GM19238 (cell line): Measurements from ENCODE around the gene C2CD4D.
"Not testable (repeated sequence)": the region's sequence is repeated elsewhere in the genome, so short reads cannot be mapped to it uniquely, and the experiment has no call there.

Source experiments
- DNase-seq: peaks from one replicate; pipeline ENCODE4 v3.0.0; 2011; ENCODE audit warnings: low spot score; ENCODE audit not compliant: insufficient read length

Gene C2CD4D

DNA sequence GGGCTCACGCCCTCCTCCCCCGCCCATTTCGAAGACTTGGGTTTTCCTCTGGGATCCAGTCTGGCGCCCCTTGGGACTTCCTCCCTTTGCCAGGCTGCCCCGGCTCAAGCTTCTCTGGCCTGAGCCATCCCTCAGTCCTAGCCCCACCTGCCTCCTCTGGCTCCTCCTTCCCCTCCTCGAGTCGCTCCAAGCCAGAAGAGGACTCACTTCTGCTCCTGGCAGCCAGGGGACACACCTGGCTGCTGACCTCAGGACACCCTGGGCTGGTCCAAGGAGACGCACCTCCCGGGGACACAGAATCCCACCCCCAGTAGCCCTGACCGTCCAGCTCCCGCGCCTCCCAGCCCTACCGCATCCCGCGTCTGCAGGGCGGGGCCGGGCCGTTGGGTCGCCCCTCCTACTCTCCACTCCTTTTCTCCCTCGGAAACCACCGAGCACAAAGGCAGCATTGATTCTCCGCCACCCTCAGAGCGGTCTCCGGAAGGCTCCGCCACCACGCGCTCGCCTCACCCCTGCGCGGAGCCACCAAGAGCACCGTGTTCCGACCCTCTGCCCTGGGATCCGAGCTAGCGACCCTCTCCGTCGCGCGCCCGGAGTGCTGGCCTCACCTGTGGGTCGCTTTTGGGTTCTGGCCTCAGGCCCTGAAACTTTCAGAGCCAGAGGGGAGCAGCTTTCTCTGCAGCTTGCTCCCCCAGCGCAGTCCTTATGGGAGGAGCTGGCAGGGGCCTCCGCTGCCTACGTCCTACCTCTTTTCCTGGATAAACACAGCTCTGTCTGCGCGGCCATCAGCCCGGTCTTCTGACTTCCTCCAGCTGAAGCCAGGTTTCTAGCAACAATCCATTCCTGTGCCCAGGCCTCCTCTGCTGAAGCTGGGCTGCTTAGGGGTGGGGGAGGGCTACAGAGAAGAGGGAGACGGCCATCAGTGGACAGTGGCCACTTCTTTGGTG, at the start of gene C2CD4D:
Gene C2CD4D (minus strand): TSS at position 364 of the 947 bp plus-strand sequence. CDS start 831 bp downstream, outside the sequence.
- peak; percentile 50 for DNase-seq

DNA sequence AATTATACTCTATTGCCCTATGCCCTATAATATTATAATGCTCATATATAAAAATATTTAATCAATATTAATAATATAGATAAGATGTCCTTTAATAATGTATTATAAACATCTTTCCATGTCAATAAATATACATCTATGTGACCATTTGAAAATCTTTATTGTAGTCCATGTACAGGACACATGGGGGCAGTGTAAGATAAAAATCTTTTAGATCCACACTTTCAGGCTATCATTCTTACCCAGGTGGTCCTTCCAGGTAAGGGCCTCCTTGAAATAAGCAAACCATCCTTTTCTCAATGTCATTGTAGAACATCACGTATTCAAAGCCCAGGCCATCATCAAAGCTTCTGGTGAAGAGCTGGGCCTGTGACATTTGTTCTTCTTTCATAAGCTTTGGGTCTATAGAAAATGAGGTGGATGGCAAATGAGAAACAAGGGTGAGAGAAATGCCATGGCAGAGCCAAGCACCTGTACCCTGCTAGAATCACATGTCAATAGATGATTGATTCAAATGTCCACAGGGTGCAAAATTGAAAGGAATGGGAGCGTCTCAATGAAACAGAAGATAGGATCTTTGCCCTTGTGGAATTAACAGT, 49.5 kb upstream of the C2CD4D start:
- DNase-seq: no peak

DNA sequence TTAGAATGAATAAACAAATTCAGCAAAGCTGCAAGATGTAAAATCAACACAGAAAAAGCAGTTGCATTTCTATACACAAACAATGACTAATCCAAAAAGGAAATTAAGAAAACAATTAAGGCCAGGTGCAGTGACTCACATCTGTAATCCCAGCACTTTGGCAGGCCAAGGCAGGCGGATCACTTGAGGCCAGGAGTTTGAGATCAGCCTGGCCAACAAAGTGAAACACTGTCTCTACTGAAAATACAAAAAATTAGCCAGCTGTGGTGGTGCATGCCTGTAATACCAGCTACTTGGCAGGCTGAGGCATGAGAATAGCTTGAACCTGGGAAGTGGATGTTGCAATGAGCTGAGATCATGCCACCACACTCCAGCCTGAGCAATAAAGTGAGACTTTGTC, 47.4 kb upstream of the C2CD4D start:
- DNase-seq: no peak

DNA sequence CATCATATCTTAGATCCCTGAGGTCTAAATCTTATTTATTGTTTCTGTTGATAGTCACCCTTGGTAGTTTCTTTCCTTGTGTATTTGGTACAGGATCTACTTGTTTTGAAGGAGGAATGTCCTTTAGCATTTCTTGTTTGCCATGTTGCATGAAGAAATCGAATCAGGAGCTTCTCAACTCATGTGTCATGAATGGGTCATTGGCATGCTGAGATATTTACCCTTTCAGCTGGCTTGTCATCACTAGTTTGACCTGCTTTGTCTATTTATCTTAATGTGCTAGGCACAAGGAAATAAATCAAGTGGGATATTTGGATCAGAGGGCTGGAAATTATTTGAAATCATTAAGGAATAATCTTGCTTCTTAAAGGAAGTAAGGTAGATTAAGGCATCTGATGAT, 45.9 kb upstream of the C2CD4D start:
- DNase-seq: no peak

DNA sequence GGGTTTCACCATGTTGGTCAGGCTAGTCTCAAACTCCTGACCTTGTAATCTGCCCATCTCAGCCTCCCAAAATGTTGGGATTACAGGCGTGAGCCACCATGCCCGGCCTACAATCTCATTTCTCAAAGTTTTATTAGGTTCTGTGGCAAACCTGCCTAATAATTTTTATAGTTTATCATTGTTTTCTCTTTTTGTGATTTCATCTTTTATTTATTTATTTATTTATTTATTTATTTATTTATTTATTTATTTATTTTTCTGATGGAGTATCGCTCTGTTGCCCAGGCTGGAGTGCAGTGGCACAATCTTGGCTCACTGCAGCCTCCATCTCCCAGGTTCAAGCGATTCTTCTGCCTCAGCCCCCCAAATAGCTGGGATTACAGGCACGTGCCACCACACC, 45.3 kb upstream of the C2CD4D start:
- not testable (repeated sequence) for DNase-seq

DNA sequence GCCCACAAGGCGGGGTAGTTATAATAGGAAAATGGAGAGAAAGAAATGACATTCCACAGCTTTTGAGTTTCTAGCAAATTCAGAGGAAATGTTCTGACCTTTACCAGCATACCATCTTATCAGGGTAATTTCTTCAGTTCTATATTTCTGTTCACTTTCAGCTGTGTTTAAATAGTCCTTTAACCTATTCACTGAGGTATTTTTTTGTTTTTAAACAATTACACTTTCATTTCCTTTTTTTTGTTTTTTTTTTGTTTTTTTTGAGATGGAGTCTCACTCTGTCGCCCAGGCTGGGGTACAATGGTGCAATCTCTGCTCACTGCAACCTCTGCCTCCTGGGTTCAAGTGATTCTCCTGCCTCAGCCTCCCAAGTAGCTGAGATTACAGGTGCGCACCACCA, 44.8 kb upstream of the C2CD4D start:
- not testable (repeated sequence) for DNase-seq

DNA sequence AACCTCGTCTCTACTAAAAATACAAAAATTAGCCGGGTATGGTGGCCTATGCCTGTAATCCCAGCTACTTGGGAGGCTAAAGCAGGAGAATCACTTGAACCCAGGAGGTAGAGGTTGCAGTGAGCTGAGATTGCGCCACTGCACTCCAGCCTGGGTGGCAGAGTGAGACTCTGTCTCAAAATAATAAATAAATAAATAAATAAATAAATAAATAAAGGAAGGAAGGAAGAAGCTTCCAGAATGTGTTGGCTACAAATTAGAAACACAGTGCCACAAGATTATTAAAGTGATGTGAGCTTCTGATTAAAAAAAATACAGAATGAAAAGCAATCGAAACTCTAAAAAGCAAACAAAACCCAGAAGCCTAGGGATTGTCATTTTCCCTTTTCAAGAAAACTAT, 44.3 kb upstream of the C2CD4D start:
- not testable (repeated sequence) for DNase-seq

DNA sequence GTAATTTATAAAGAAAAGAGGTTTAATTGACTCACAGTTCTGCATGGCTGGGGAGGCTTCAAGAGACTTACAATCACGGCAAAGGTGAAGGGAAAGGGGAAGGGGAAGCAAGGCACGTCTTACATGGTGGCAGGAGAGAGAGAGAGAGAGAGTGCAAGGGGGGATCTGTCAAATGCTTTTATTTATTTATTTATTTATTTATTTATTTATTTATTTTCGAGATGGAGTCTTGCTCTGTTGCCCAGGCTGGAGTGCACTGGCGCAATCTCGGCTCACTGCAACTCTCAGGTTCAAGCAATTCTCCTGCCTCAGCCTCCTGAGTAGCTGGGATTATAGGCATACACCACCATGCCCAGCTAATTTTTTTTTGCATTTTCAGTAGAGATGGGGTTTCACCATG, 43.3 kb upstream of the C2CD4D start:
- not testable (repeated sequence) for DNase-seq

DNA sequence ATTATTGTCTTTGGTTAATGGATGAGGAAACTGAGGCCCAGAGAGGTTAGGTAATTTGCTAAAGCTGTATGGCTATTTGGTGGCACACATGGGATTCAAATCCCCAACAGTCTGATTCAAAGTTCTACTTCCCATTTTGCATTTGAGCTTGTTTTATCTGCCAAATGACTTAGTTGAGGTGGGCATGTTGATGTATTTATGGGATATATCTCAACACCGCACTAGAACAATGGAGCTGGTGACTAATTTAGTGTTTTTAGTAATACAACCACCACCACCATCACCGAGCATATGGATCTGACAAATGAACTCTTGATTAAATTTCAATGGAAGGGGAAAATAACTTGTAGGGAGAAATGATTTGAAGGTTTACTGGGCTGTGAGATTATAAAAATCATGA, 42.8 kb upstream of the C2CD4D start:
- DNase-seq: no peak

DNA sequence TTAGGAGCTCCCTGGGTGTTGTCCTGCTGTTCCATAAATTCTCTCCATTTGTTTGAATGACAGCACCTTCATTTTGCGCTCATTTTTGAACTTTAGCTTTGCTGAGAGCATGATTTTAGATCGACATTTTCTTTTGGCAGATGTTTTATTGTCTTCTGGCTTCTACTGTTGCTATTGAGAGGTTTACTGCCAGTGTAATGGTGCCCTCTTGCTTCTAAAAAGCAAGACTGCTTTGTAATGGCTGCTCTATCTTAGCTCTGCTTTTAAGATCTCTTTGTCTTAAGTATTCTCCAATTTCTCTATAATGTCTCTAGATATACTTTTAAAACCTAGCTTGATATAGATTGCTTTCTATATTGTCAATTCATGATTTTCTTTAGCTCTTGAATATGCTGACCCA, 41.9 kb upstream of the C2CD4D start:
- DNase-seq: no peak

DNA sequence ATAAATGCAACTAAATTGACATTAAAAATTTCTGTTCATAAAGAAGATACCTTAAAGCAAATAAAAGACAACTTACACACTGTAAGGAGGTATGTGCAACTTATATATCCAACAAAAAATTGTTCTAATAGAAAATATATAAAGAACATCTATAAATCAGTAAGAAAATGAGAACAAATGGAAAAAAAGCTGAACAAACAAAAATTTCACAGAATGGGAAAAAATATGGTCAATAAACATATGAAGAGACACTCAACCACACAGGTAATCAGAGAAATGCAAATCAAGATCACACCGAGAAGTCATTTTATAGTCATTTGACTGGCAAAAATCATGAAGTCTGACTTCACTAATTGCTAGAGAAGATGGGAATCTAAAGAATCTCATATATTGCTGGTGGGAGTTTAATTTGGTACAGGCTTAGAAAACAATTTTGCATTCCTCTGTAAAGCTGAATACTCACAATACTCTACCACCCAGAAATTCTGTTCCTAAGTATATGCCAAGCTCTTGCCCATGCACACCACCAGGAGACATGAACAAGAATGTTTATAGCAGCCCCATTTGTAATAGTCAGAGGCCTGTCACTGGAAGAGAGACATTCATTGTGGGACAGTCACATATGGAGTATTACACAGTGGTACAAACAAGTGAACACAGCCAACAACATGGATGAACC, 35.9 kb upstream of the C2CD4D start:
- DNase-seq: no peak

DNA sequence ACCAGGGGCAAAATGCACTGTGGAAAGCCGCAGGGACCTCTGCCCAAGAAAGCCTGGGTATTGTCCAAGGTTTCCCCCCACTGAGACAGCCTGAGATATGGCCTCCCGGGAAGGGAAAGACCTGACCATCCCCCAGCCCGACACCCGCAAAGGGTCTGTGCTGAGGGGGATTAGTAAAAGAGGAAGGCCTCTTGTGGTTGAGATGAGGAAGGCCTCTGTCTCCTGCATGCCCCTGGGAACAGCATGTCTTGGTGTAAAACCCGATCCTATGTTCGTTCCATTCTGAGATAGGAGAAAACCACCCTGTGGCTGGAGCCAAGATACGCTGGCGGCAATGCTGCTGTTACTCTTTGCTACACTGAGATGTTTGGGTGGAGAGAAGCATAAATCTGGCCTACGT, 33.2 kb upstream of the C2CD4D start:
- DNase-seq: not testable (repeated sequence)

DNA sequence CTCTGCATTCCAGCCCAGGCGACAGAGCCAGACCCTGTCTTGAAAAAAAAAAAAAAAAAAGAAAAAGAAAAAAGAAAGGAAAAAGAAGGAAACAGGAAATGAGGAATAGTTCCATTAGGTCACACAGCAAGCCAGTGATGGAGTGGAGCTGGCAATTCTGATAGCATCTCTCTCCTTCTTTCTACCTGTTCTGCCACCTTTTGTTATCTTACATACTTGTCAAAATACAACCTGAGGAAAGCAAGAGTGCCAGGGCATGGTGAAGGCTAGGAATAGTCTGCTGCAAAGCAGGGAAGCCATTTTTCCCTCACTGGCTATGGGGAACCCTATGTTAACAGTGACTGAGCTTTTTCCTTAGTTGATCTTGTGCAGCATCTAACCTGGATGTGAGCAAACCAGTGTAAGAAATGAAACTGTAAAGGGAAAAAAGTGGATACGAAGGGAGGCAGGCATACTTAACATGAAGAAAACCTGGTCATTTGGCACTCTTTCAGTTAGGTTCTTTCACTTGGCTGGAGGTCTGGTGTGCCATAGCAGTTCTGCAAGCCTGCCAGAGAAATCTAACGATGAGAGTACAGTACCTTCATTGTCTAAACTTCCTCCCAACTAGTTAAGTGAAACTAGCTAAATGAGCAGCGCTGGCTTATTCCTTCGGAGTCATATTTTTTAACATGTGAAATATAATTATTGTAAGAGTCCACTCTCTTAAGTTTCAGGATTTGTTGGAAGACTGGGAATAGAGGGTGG, 31.8 kb upstream of the C2CD4D start:
- no peak for DNase-seq

DNA sequence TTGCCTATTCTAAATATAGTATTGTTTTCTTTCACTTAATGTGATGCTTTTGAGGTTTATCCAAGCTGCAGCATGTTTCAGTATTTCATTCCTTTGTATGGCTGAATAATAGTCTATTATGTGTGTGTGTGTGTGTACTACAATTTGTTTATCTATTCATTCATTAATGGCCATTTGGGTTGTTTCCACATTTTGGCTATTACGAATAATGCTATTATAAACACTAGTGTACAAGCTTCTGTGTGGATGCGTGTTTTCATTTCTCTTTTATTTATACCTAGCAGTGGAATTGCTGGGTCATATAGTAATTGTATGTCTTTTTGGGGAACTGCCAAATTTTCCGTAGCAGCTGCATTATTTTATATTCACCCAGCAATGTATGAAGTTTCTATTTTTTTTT, 28.9 kb upstream of the C2CD4D start:
- DNase-seq: no peak

DNA sequence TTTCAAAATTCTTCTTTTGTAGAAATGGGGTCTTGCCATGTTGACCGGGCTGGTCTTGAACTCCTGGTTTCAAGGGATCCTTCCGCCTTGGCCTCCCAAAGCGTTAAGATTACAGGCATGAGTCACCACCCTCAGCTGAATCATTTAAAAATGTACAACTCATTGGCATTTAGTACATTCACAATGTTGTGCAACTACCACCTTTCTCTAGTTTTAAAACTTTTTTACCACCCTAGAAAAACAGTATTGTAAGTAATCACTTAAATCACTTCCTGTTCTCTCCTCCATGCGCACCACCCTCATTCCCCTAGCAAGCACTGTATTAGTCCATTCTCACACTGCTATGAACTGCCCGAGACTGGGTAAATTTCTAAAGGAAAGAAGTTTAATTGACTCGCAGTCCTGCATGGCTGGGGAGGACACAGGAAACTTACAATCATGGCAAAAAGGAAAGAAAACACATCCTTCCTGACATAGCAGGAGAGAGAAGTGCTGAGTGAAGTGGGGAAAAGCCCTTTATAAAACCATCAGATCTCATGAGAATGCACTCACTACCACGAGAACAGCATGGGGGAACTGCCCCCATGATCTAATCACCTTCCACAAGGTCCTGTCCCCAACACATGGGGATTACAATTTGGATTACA, 28.3 kb upstream of the C2CD4D start:
- DNase-seq: no peak

DNA sequence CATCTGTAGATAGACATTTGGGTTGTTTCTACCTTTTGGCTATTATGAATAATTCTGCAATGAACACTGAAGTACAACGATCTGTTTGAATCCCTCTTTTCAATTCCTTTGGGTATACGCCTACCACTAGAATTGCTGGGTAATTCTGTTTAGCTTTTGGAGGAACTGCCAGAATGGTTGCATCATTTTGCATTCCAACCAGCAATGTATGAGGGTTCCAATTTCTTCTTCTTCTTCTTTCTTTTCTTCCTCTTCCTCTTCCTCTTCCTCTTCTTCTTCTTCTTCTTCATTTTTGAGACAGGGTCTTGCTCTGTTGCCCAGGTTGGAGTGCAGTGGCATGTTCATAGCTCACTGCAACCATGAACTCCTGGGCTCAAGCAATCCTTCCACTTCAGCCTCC, 27.7 kb upstream of the C2CD4D start:
- DNase-seq: no peak

DNA sequence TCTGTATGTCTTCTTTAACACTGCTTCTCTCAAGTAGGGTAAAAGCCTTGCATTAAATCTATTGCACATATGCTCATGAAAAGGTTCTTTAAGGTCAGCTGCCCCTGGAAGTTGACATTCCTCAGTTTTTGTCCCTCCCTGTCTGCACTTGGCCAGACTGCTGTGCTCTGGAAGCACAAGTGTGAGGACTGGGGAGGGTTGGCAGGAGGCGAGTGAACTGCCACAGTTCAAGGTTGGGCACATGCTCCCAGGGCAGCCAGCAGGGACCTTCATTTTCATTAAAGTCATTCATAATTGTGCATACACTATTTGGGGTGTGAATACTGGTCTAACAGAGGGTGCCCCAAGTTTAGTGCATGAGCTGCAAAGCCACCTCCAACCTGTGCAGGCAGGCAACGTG, 24.8 kb upstream of the C2CD4D start:
- DNase-seq: no peak

DNA sequence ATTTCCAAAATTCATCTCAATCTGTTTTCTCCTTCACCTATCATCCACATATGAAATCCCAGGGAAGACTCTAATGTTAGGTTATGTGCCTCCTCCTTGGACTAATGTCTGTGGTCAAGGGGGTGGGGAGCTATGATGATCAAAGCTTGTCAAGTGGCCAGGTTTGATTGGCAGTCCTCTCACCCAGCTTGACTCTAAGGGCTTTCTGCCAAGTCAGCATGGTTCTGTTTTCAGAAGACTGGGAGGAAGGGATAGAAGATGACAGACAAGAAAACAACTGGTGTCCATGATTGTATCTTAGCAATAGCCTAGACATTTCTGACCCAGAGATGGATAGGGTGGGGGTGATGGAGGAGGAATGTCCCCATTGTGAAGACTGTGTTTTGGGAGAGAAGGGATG, 23.0 kb upstream of the C2CD4D start:
- DNase-seq: no peak

DNA sequence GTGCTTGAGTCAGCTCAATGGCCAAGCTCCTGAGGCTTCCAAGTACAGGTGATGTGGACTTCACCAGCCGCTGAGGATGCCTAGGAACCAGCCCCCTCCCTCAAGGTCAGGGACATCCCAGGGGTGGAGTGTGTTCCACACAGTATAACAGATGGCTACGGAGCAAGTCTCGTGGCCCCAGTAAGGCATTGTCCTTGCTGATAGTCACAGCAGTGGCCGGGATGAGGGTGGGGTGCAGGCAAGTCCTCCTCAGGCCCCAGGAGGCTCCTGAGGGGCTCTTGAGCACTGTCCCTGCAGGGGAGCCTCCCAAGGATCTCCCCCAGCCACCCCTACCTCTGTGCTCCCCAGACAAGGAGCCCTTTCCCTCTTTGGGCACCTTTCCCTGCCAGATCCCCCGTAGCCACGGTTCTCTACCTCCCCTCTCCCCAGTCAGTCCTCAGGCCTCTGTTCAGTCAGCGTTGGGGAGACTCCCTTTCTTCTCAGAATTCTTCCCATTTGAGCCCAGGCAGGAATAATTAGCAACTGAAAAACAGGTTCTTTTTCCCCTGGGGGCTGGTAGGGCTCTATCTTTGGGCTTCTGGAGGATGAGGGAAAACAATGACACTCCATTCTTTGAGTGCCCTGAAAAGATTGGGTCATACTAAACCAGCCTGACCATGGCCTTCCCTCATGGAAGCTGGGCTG, 21.0 kb upstream of the C2CD4D start:
- no peak for DNase-seq

DNA sequence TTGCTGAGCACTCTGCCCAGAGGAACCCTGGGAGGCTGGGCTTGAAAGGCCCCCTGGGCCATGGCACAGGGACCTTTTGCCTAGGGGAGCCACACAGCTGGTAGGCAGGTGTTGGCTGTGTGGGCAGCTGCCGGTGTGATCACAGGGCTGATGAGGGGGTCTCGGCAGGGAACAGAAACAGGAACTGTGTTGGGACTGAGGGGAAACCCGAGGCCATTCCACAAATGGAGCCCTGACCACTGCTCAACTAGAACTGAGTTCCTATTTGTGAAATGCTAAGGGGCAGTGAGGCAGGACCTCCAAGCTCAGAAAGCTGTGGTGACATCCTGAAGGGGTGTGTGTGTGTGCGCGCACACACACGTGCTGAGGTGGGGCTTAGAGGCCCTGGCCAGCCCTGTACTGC, 20.3 kb upstream of the C2CD4D start:
- DNase-seq: no peak
